ENCODE data around the gene LCN12. TPM values are rescaled to one million over a fixed set of nuclear protein-coding genes. Genes with fewer than 3 reads are reported as not detected.

LCN12 gene
- polyA plus RNA-seq, 4 donors = 2.2 to 88.7 (median 3.4) TPM; not detected in 1

- no peak for FAIRE-seq
- no peak for DNase-seq
- no peaks in the 10 kb centered on the region for H3K27me3 ChIP-seq (ENCODE audit: control insufficient read depth in 3 of 3, insufficient read depth in 3 of 3, low read length in 3 of 3)
Measured at GRCh38 chr9:136931611-136932130, 20.4 kb upstream of the LCN12 start.

GRCh38 chr9:136934277-136934676 is 17.8 kb upstream of the LCN12 start:
- Histone ChIP-seq H3K4me1 (ENCODE audit: control insufficient read depth in 3 of 3, insufficient read depth in 2 of 3, low read depth in 1 of 3, low read length in 2 of 3) (no peaks in the 10 kb centered on the region), H3K36me3 (ENCODE audit: control insufficient read depth in 3 of 3, insufficient read depth in 2 of 3, low read depth in 1 of 3, low read length in 3 of 3) (peaks cover 0 to 32% (median 5%) of the 10 kb centered on the region in 3 donors), H3K27ac (ENCODE audit: low read depth in 1 of 3, low read length in 2 of 3) (no peak overlapping the region), H3K27me3 (ENCODE audit: control insufficient read depth in 3 of 3, insufficient read depth in 3 of 3, low read length in 3 of 3) (no peaks in the 10 kb centered on the region), H3K9me3 (ENCODE audit: control insufficient read depth in 2 of 2, insufficient read depth in 1 of 2, low read depth in 1 of 2, low read length in 1 of 2) (peaks cover 0 to 3% of the 10 kb centered on the region in 2 donors), H3K4me3 (ENCODE audit: low read depth in 1 of 3, low read length in 3 of 3) (no peak overlapping the region)
- no peak for FAIRE-seq
- 83 to 93% (median 88%) methylated on average over 3 of the region's 3 CpGs for WGBS, 3 donors
- no peak for DNase-seq

More at GRCh38 chr9:136931611-136932130, 20.4 kb upstream of the LCN12 start:
- peaks cover 0 to 32% (median under 1%) of the 10 kb centered on the region in 3 donors for H3K36me3 ChIP-seq (ENCODE audit: control insufficient read depth in 3 of 3, insufficient read depth in 2 of 3, low read depth in 1 of 3, low read length in 3 of 3)
- 95 to 100% (median 99%) methylated on average over 2 of the region's 2 CpGs for WGBS, 3 donors
- no peak overlapping the region for H3K27ac ChIP-seq (ENCODE audit: low read depth in 1 of 3, low read length in 2 of 3)
- no peaks in the 10 kb centered on the region for H3K4me1 ChIP-seq (ENCODE audit: control insufficient read depth in 3 of 3, insufficient read depth in 2 of 3, low read depth in 1 of 3, low read length in 2 of 3)
- H3K9me3 ChIP-seq (ENCODE audit: control insufficient read depth in 2 of 2, insufficient read depth in 1 of 2, low read depth in 1 of 2, low read length in 1 of 2) = peaks cover 0 to 3% of the 10 kb centered on the region in 2 donors
- no peak overlapping the region for H3K4me3 ChIP-seq (ENCODE audit: low read depth in 1 of 3, low read length in 3 of 3)

- FAIRE-seq = no peak
- 85 to 95% (median 92%) methylated on average over 3 of the region's 3 CpGs for WGBS, 3 donors
Measured at GRCh38 chr9:136935651-136936050, 16.4 kb upstream of the LCN12 start.

GRCh38 chr9:136936645-136937170 is 15.4 kb upstream of the LCN12 start:
- DNase-seq (no peak), FAIRE-seq (no peak)
- Histone ChIP-seq H3K4me1 (ENCODE audit: control insufficient read depth in 3 of 3, insufficient read depth in 2 of 3, low read depth in 1 of 3, low read length in 2 of 3) (no peaks in the 10 kb centered on the region), H3K36me3 (ENCODE audit: control insufficient read depth in 3 of 3, insufficient read depth in 2 of 3, low read depth in 1 of 3, low read length in 3 of 3) (peaks cover 17 to 51% (median 17%) of the 10 kb centered on the region in 3 donors), H3K9me3 (ENCODE audit: control insufficient read depth in 2 of 2, insufficient read depth in 1 of 2, low read depth in 1 of 2, low read length in 1 of 2) (peaks cover 0 to 3% of the 10 kb centered on the region in 2 donors), H3K27ac (ENCODE audit: low read depth in 1 of 3, low read length in 2 of 3) (no peak overlapping the region), H3K27me3 (ENCODE audit: control insufficient read depth in 3 of 3, insufficient read depth in 3 of 3, low read length in 3 of 3) (no peaks in the 10 kb centered on the region), H3K4me3 (ENCODE audit: low read depth in 1 of 3, low read length in 3 of 3) (no peak overlapping the region)
- WGBS, 3 donors = 89 to 94% (median 91%) methylated on average over 8 of the region's 8 CpGs

More at GRCh38 chr9:136935651-136936050, 16.4 kb upstream of the LCN12 start:
- Histone ChIP-seq H3K36me3 (ENCODE audit: control insufficient read depth in 3 of 3, insufficient read depth in 2 of 3, low read depth in 1 of 3, low read length in 3 of 3) (peaks cover 7 to 40% (median 9%) of the 10 kb centered on the region in 3 donors), H3K4me3 (ENCODE audit: low read depth in 1 of 3, low read length in 3 of 3) (no peak overlapping the region), H3K27ac (ENCODE audit: low read depth in 1 of 3, low read length in 2 of 3) (no peak overlapping the region), H3K4me1 (ENCODE audit: control insufficient read depth in 3 of 3, insufficient read depth in 2 of 3, low read depth in 1 of 3, low read length in 2 of 3) (no peaks in the 10 kb centered on the region), H3K27me3 (ENCODE audit: control insufficient read depth in 3 of 3, insufficient read depth in 3 of 3, low read length in 3 of 3) (no peaks in the 10 kb centered on the region), H3K9me3 (ENCODE audit: control insufficient read depth in 2 of 2, insufficient read depth in 1 of 2, low read depth in 1 of 2, low read length in 1 of 2) (peaks cover 0 to 3% of the 10 kb centered on the region in 2 donors)
- no peak for DNase-seq

GRCh38 chr9:136937186-136938001 is 14.7 kb upstream of the LCN12 start:
- H3K4me1 ChIP-seq (ENCODE audit: control insufficient read depth in 3 of 3, insufficient read depth in 2 of 3, low read depth in 1 of 3, low read length in 2 of 3) = no peaks in the 10 kb centered on the region
- FAIRE-seq = no peak
- no peak for DNase-seq
- peaks cover 21 to 58% (median 23%) of the 10 kb centered on the region in 3 donors for H3K36me3 ChIP-seq (ENCODE audit: control insufficient read depth in 3 of 3, insufficient read depth in 2 of 3, low read depth in 1 of 3, low read length in 3 of 3)
- no peak overlapping the region for H3K4me3 ChIP-seq (ENCODE audit: low read depth in 1 of 3, low read length in 3 of 3)
- H3K27ac ChIP-seq (ENCODE audit: low read depth in 1 of 3, low read length in 2 of 3) = no peak overlapping the region
- no peaks in the 10 kb centered on the region for H3K27me3 ChIP-seq (ENCODE audit: control insufficient read depth in 3 of 3, insufficient read depth in 3 of 3, low read length in 3 of 3)
- 89 to 95% (median 92%) methylated on average over 15 of the region's 15 CpGs for WGBS, 3 donors
- peaks cover 0 to 3% of the 10 kb centered on the region in 2 donors for H3K9me3 ChIP-seq (ENCODE audit: control insufficient read depth in 2 of 2, insufficient read depth in 1 of 2, low read depth in 1 of 2, low read length in 1 of 2)

GRCh38 chr9:136939431-136939995 is 12.6 kb upstream of the LCN12 start:
- Histone ChIP-seq H3K36me3 (ENCODE audit: control insufficient read depth in 3 of 3, insufficient read depth in 2 of 3, low read depth in 1 of 3, low read length in 3 of 3) (peaks cover 21 to 65% (median 23%) of the 10 kb centered on the region in 3 donors), H3K9me3 (ENCODE audit: control insufficient read depth in 2 of 2, insufficient read depth in 1 of 2, low read depth in 1 of 2, low read length in 1 of 2) (no peaks in the 10 kb centered on the region), H3K27me3 (ENCODE audit: control insufficient read depth in 3 of 3, insufficient read depth in 3 of 3, low read length in 3 of 3) (no peaks in the 10 kb centered on the region), H3K4me1 (ENCODE audit: control insufficient read depth in 3 of 3, insufficient read depth in 2 of 3, low read depth in 1 of 3, low read length in 2 of 3) (peaks cover 0 to 11% (median 2%) of the 10 kb centered on the region in 3 donors), H3K27ac (ENCODE audit: low read depth in 1 of 3, low read length in 2 of 3) (no peak overlapping the region), H3K4me3 (ENCODE audit: low read depth in 1 of 3, low read length in 3 of 3) (no peak overlapping the region)
- 92 to 94% (median 92%) methylated on average over 28 of the region's 28 CpGs for WGBS, 3 donors
- DNase-seq = no peak
- no peak for FAIRE-seq

- DNase-seq = no peak
- Histone ChIP-seq H3K9me3 (ENCODE audit: control insufficient read depth in 2 of 2, insufficient read depth in 1 of 2, low read depth in 1 of 2, low read length in 1 of 2) (no peaks in the 10 kb centered on the region), H3K36me3 (ENCODE audit: control insufficient read depth in 3 of 3, insufficient read depth in 2 of 3, low read depth in 1 of 3, low read length in 3 of 3) (peaks cover 21 to 60% (median 23%) of the 10 kb centered on the region in 3 donors), H3K27ac (ENCODE audit: low read depth in 1 of 3, low read length in 2 of 3) (no peak overlapping the region), H3K27me3 (ENCODE audit: control insufficient read depth in 3 of 3, insufficient read depth in 3 of 3, low read length in 3 of 3) (no peaks in the 10 kb centered on the region), H3K4me3 (ENCODE audit: low read depth in 1 of 3, low read length in 3 of 3) (no peak overlapping the region), H3K4me1 (ENCODE audit: control insufficient read depth in 3 of 3, insufficient read depth in 2 of 3, low read depth in 1 of 3, low read length in 2 of 3) (peaks cover 0 to 14% (median 2%) of the 10 kb centered on the region in 3 donors)
- 74 to 78% (median 77%) methylated on average over 16 of the region's 16 CpGs for WGBS, 3 donors
- FAIRE-seq = no peak
Measured at GRCh38 chr9:136939996-136940525, 12.0 kb upstream of the LCN12 start.

Data from small intestine (tissue), 7 donors.